GM23338 (cell line): ENCODE data around the gene ADGRB2. TPM values are rescaled to one million over a fixed set of nuclear protein-coding genes. Genes with fewer than 3 reads are reported as not detected.

Source experiments
- ATAC-seq: fragments of 200-7000 bp; cut with Tn5 transposase; 3 replicates; pipeline ENCODE4 v1.9.1; 2020
- DNase-seq: peaks from one replicate; pipeline ENCODE4 v3.0.0-alpha.2; 2015; ENCODE audit warnings: low spot score
- H2AFZ ChIP-seq: fragments of 200-600 bp; sonication (generic); 2 replicates; pipeline ENCODE4 v1.8.0; 2016; ENCODE audit warnings: antibody characterized with exemption, mild to moderate bottlenecking, moderate library complexity
- H3F3A ChIP-seq: fragments of 200-600 bp; sonication (generic); replicated peaks from 2 replicates; pipeline ENCODE4 v1.8.0; 2017; ENCODE audit warnings: antibody characterized with exemption, mixed run types, low read depth
- H3K27ac ChIP-seq: fragments of 200-600 bp; sonication (generic); 2 replicates; pipeline ENCODE4 v1.6.1; 2016; ENCODE audit warnings: low read depth
- H3K27me3 ChIP-seq: fragments of 200-600 bp; sonication (generic); 2 replicates; pipeline ENCODE4 v1.8.0; 2016; ENCODE audit warnings: mild to moderate bottlenecking, mixed run types, moderate library complexity; ENCODE audit not compliant: insufficient read depth
- H3K36me3 ChIP-seq: fragments of 200-600 bp; sonication (generic); 2 replicates; pipeline ENCODE4 v1.8.0; 2016; ENCODE audit warnings: mild to moderate bottlenecking; ENCODE audit not compliant: insufficient read depth
- H3K4me1 ChIP-seq: fragments of 200-600 bp; sonication (generic); 2 replicates; pipeline ENCODE4 v1.8.0; 2016; ENCODE audit warnings: mild to moderate bottlenecking, moderate library complexity; ENCODE audit not compliant: insufficient read depth
- H3K4me2 ChIP-seq: fragments of 200-600 bp; sonication (generic); 2 replicates; pipeline ENCODE4 v1.7.1; 2017; ENCODE audit warnings: mixed run types
- H3K4me3 ChIP-seq: fragments of 200-600 bp; sonication (generic); 2 replicates; pipeline ENCODE4 v1.6.1; 2016; ENCODE audit warnings: mixed run types
- H3K79me2 ChIP-seq: fragments of 200-600 bp; sonication (generic); replicated peaks from 2 replicates; pipeline ENCODE4 v1.8.0; 2017; ENCODE audit warnings: mild to moderate bottlenecking; ENCODE audit not compliant: insufficient read depth
- H3K9me2 ChIP-seq: fragments of 200-600 bp; sonication (generic); 2 replicates; pipeline ENCODE4 v1.8.0; 2017; ENCODE audit not compliant: insufficient read depth
- H4K20me1 ChIP-seq: fragments of 200-600 bp; sonication (generic); replicated peaks from 2 replicates; pipeline ENCODE4 v1.8.0; 2017; ENCODE audit warnings: mild to moderate bottlenecking; ENCODE audit not compliant: insufficient read depth
- H3K27ac Mint-ChIP-seq: 2 replicates; pipeline ENCODE4 v1.8.0; 2020; ENCODE audit warnings: inconsistent platforms, mild to moderate bottlenecking, moderate library complexity, mixed read lengths
- H3K27me3 Mint-ChIP-seq: 3 replicates; pipeline ENCODE4 v1.8.0; 2022; ENCODE audit warnings: low read depth, mild to moderate bottlenecking, moderate library complexity, mixed read lengths, inconsistent platforms; ENCODE audit not compliant: insufficient read depth, poor library complexity
- H3K36me3 Mint-ChIP-seq: 3 replicates; pipeline ENCODE4 v1.8.0; 2021; ENCODE audit warnings: low read depth, mild to moderate bottlenecking, inconsistent platforms, moderate library complexity, mixed read lengths
- H3K4me1 Mint-ChIP-seq: 3 replicates; pipeline ENCODE4 v1.8.0; 2020; ENCODE audit warnings: mild to moderate bottlenecking, inconsistent platforms, mixed read lengths
- H3K4me3 Mint-ChIP-seq: 3 replicates; pipeline ENCODE4 v1.8.0; 2021; ENCODE audit warnings: moderate library complexity, mild to moderate bottlenecking, inconsistent platforms, mixed read lengths
- H3K9me3 Mint-ChIP-seq: 3 replicates; pipeline ENCODE4 v1.8.0; 2020; ENCODE audit warnings: moderate library complexity, mild to moderate bottlenecking, inconsistent platforms, mixed read lengths
- CREB1 ChIP-seq: fragments of 250-450 bp; sonication (Bioruptor Pico); IDR thresholded peaks from 2 replicates; pipeline ENCODE4 v1.5.0; 2020; ENCODE audit warnings: low read depth, mild to moderate bottlenecking, moderate library complexity
- CTCF ChIP-seq, 2 experiments: fragments of 200-600 bp in 1 of 2; sonication (generic) in 1 of 2; conservative IDR thresholded peaks; 2 replicates each; pipeline versions ENCODE4 v1.5.1 to v1.6.1; 2016 to 2017; ENCODE audit warnings: antibody characterized with exemption in 2 of 2, low read depth in 2 of 2, mild to moderate bottlenecking in 2 of 2, moderate library complexity in 1 of 2
- EZH2 ChIP-seq: fragments of 200-600 bp; sonication (generic); IDR thresholded peaks from one replicate; pipeline ENCODE4 v1.8.0; 2017; ENCODE audit warnings: antibody characterized with exemption, mild to moderate bottlenecking, low read depth; ENCODE audit not compliant: unreplicated experiment
- EZH2phosphoT487 ChIP-seq: fragments of 200-600 bp; sonication (generic); IDR thresholded peaks from one replicate; pipeline ENCODE4 v1.8.1; 2018; ENCODE audit warnings: antibody characterized with exemption; ENCODE audit not compliant: unreplicated experiment
- JUNB ChIP-seq: IDR thresholded peaks from one replicate; pipeline ENCODE4 v1.6.1; 2016; ENCODE audit warnings: antibody characterized with exemption; ENCODE audit not compliant: unreplicated experiment
- NANOG ChIP-seq: IDR thresholded peaks from 2 replicates; pipeline ENCODE4 v1.6.1; 2016; ENCODE audit warnings: antibody characterized with exemption, borderline replicate concordance
- POLR2AphosphoS5 ChIP-seq: IDR thresholded peaks from 2 replicates; pipeline ENCODE4 v1.6.1; 2016; ENCODE audit warnings: antibody characterized with exemption, low read depth
- STAT1 ChIP-seq: IDR thresholded peaks from one replicate; pipeline ENCODE4 v1.6.1; 2016; ENCODE audit warnings: antibody characterized with exemption; ENCODE audit not compliant: unreplicated experiment
- ZNF114 ChIP-seq: fragments of 250-450 bp; sonication (Bioruptor Pico); IDR thresholded peaks from 2 replicates; pipeline ENCODE4 v1.5.0; 2020; ENCODE audit warnings: mild to moderate bottlenecking, moderate library complexity
- ZNF331 ChIP-seq: fragments of 250-450 bp; sonication (Bioruptor Pico); IDR thresholded peaks from 2 replicates; pipeline ENCODE4 v1.5.0; 2020; ENCODE audit warnings: low read depth, mild to moderate bottlenecking, moderate library complexity
- polyA plus RNA-seq: library from polyadenylated mRNA; unstranded; fragments of >200 nt; fragmentation: Nextera tagmentation; extraction: Ambion mirVana; gene quantifications from 2 replicates; pipeline ENCODE4 v1.2.1, GENCODE V29; 2016
- total RNA-seq: library from RNA; depleted of rRNA; stranded (reverse); fragments of >200 nt; shearing (Covaris generic); gene quantifications from 2 replicates; pipeline ENCODE4 v1.2.3, GENCODE V29; 2014
- TF ChIP-seq, protein P1 (sequence below): IDR thresholded peaks from one replicate; pipeline ENCODE4 v1.6.1; 2018; ENCODE audit warnings: antibody characterized with exemption; ENCODE audit not compliant: unreplicated experiment
- TF ChIP-seq, protein P2 (sequence below): IDR thresholded peaks from 2 replicates; pipeline ENCODE4 v1.6.1; 2016; ENCODE audit warnings: antibody characterized with exemption
- TF ChIP-seq, protein P3 (sequence below): fragments of 250-450 bp; sonication (Bioruptor Pico); IDR thresholded peaks from 2 replicates; pipeline ENCODE4 v1.5.0; 2020; ENCODE audit warnings: mild to moderate bottlenecking, moderate library complexity

The ADGRB2 gene
- total and polyA plus RNA-seq, 2 experiments from 2014 or later, result 8.0 to 27.8 TPM

DNA sequence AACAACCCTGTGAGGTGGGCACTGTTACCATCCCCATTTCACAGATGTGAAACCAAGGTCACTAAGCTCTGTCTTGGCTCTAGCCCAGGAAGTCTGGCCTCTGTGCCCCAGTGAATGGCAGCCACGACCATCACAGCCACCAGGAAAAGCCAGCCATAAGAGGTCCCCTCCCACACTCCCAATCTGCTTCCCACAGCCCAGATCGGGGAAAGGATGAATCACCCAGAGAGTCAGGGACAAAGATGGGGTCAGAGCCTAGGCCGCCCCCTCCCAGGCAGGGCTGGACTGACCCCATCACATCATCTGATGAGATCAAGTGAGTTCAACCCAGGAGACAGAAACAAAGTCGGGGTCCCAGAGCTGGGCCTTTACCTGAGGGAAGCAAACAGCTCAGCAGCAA, 37.4 kb downstream of the ADGRB2 start:
- Histone ChIP-seq H3K4me2 (no peak overlapping the region), H3K9me2 (no peaks in the 10 kb centered on the region), H4K20me1 (no peaks in the 10 kb centered on the region; the same call in 1 of the 2 replicates), H3K79me2 (no peaks in the 10 kb centered on the region), H3F3A (0 out of 2 replicates have a peak, but pooled peaks cover 5% of the 10 kb centered on the region), H3K4me3 (no peak overlapping the region), H3K27me3 (no peaks in the 10 kb centered on the region), H3K27ac (no peak overlapping the region), H3K36me3 (no peaks in the 10 kb centered on the region), H3K4me1 (no peaks in the 10 kb centered on the region; the same call in 1 of the 2 replicates), H2AFZ (no peak overlapping the region)
- H3K27ac Mint-ChIP-seq, result no peak overlapping the region
- DNase-seq, result no peak
- no peaks in the 10 kb centered on the region; the same call in 2 of the 3 replicates for H3K36me3 Mint-ChIP-seq
- no peak overlapping the region for H3K4me3 Mint-ChIP-seq
- peaks cover 1% of the 10 kb centered on the region for H3K27me3 Mint-ChIP-seq
- H3K9me3 Mint-ChIP-seq, result no peaks in the 10 kb centered on the region
- ATAC-seq, result no peak
- TF ChIP-seq, protein P1, sequence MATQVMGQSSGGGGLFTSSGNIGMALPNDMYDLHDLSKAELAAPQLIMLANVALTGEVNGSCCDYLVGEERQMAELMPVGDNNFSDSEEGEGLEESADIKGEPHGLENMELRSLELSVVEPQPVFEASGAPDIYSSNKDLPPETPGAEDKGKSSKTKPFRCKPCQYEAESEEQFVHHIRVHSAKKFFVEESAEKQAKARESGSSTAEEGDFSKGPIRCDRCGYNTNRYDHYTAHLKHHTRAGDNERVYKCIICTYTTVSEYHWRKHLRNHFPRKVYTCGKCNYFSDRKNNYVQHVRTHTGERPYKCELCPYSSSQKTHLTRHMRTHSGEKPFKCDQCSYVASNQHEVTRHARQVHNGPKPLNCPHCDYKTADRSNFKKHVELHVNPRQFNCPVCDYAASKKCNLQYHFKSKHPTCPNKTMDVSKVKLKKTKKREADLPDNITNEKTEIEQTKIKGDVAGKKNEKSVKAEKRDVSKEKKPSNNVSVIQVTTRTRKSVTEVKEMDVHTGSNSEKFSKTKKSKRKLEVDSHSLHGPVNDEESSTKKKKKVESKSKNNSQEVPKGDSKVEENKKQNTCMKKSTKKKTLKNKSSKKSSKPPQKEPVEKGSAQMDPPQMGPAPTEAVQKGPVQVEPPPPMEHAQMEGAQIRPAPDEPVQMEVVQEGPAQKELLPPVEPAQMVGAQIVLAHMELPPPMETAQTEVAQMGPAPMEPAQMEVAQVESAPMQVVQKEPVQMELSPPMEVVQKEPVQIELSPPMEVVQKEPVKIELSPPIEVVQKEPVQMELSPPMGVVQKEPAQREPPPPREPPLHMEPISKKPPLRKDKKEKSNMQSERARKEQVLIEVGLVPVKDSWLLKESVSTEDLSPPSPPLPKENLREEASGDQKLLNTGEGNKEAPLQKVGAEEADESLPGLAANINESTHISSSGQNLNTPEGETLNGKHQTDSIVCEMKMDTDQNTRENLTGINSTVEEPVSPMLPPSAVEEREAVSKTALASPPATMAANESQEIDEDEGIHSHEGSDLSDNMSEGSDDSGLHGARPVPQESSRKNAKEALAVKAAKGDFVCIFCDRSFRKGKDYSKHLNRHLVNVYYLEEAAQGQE, result no peak
- TF ChIP-seq JUNB (no peak), POLR2AphosphoS5 (no peak), CTCF (conservative IDR thresholded peaks at IDR 0.05; ENCODE audit: low read depth in 2 of 2) (no peak), ZNF114 (CRISPR knock-in tag) (no peak), ZNF331 (CRISPR knock-in tag) (no peak), CREB1 (CRISPR knock-in tag) (no peak), EZH2 (no peak), NANOG (no peak), EZH2phosphoT487 (no peak), STAT1 (no peak)
- TF ChIP-seq, protein P2, sequence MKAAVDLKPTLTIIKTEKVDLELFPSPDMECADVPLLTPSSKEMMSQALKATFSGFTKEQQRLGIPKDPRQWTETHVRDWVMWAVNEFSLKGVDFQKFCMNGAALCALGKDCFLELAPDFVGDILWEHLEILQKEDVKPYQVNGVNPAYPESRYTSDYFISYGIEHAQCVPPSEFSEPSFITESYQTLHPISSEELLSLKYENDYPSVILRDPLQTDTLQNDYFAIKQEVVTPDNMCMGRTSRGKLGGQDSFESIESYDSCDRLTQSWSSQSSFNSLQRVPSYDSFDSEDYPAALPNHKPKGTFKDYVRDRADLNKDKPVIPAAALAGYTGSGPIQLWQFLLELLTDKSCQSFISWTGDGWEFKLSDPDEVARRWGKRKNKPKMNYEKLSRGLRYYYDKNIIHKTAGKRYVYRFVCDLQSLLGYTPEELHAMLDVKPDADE, result no peak
- TF ChIP-seq, protein P3, sequence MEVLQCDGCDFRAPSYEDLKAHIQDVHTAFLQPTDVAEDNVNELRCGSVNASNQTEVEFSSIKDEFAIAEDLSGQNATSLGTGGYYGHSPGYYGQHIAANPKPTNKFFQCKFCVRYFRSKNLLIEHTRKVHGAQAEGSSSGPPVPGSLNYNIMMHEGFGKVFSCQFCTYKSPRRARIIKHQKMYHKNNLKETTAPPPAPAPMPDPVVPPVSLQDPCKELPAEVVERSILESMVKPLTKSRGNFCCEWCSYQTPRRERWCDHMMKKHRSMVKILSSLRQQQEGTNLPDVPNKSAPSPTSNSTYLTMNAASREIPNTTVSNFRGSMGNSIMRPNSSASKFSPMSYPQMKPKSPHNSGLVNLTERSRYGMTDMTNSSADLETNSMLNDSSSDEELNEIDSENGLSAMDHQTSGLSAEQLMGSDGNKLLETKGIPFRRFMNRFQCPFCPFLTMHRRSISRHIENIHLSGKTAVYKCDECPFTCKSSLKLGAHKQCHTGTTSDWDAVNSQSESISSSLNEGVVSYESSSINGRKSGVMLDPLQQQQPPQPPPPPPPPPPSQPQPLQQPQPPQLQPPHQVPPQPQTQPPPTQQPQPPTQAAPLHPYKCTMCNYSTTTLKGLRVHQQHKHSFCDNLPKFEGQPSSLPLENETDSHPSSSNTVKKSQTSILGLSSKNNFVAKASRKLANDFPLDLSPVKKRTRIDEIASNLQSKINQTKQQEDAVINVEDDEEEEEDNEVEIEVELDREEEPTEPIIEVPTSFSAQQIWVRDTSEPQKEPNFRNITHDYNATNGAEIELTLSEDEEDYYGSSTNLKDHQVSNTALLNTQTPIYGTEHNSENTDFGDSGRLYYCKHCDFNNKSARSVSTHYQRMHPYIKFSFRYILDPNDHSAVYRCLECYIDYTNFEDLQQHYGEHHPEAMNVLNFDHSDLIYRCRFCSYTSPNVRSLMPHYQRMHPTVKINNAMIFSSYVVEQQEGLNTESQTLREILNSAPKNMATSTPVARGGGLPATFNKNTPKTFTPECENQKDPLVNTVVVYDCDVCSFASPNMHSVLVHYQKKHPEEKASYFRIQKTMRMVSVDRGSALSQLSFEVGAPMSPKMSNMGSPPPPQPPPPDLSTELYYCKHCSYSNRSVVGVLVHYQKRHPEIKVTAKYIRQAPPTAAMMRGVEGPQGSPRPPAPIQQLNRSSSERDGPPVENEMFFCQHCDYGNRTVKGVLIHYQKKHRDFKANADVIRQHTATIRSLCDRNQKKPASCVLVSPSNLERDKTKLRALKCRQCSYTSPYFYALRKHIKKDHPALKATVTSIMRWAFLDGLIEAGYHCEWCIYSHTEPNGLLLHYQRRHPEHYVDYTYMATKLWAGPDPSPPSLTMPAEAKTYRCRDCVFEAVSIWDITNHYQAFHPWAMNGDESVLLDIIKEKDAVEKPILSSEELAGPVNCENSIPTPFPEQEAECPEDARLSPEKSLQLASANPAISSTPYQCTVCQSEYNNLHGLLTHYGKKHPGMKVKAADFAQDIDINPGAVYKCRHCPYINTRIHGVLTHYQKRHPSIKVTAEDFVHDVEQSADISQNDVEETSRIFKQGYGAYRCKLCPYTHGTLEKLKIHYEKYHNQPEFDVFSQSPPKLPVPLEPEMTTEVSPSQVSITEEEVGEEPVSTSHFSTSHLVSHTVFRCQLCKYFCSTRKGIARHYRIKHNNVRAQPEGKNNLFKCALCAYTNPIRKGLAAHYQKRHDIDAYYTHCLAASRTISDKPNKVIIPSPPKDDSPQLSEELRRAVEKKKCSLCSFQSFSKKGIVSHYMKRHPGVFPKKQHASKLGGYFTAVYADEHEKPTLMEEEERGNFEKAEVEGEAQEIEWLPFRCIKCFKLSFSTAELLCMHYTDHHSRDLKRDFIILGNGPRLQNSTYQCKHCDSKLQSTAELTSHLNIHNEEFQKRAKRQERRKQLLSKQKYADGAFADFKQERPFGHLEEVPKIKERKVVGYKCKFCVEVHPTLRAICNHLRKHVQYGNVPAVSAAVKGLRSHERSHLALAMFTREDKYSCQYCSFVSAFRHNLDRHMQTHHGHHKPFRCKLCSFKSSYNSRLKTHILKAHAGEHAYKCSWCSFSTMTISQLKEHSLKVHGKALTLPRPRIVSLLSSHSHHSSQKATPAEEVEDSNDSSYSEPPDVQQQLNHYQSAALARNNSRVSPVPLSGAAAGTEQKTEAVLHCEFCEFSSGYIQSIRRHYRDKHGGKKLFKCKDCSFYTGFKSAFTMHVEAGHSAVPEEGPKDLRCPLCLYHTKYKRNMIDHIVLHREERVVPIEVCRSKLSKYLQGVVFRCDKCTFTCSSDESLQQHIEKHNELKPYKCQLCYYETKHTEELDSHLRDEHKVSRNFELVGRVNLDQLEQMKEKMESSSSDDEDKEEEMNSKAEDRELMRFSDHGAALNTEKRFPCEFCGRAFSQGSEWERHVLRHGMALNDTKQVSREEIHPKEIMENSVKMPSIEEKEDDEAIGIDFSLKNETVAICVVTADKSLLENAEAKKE (CRISPR knock-in tag), result no peak
- peaks cover 10% of the 10 kb centered on the region for H3K4me1 Mint-ChIP-seq
